ENCODE measurements around the gene TTC5.
"Not testable (repeated sequence)": the region's sequence is repeated elsewhere in the genome, so short reads cannot be mapped to it uniquely, and the experiment has no call there.

The TTC5 gene

GRCh38 chr14:20305265-20306078 is at the start of gene TTC5:
Gene TTC5, minus strand, starts transcription at chr14:20305951. Its CDS starts 14 bp downstream, at chr14:20305937.
- DNase-seq (ENCODE audit: low read depth in 2 of 2), result peak; percentile 69 to 89

GRCh38 chr14:20350860-20351259 is 45.1 kb upstream of the TTC5 start:
- DNase-seq (ENCODE audit: low read depth in 2 of 2), result no peak

- no peak for DNase-seq (ENCODE audit: low read depth in 2 of 2)
Observed at GRCh38 chr14:20350282-20350681, 44.5 kb upstream of the TTC5 start.

GRCh38 chr14:20347747-20348146 is 42.0 kb upstream of the TTC5 start:
- no peak for DNase-seq (ENCODE audit: low read depth in 2 of 2)

- no peak for DNase-seq (ENCODE audit: low read depth in 2 of 2)
Observed at GRCh38 chr14:20346713-20347112, 41.0 kb upstream of the TTC5 start.

- DNase-seq (ENCODE audit: low read depth in 2 of 2), result no peak
Observed at GRCh38 chr14:20345366-20345765, 39.6 kb upstream of the TTC5 start.

GRCh38 chr14:20343862-20344220 is 38.1 kb upstream of the TTC5 start:
- no peak for DNase-seq (ENCODE audit: low read depth in 2 of 2)

- DNase-seq (ENCODE audit: low read depth in 2 of 2), result peak; percentile 69 to 73
Observed at GRCh38 chr14:20343092-20343861, 37.5 kb upstream of the TTC5 start, which contains the start of gene PARP2. Gene PARP2, plus strand, starts transcription at chr14:20343635. Its CDS starts 7 bp downstream, at chr14:20343642.

GRCh38 chr14:20341646-20342045 is 35.9 kb upstream of the TTC5 start:
- DNase-seq (ENCODE audit: low read depth in 2 of 2), result no peak

- DNase-seq (ENCODE audit: low read depth in 2 of 2), result not testable (repeated sequence)
Observed at GRCh38 chr14:20341032-20341431, 35.3 kb upstream of the TTC5 start.

- no peak for DNase-seq (ENCODE audit: low read depth in 2 of 2)
Observed at GRCh38 chr14:20334017-20334416, 28.3 kb upstream of the TTC5 start.

- no peak for DNase-seq (ENCODE audit: low read depth in 2 of 2)
Observed at GRCh38 chr14:20333494-20333841, 27.7 kb upstream of the TTC5 start.

- DNase-seq (ENCODE audit: low read depth in 2 of 2), result no peak
Observed at GRCh38 chr14:20332788-20333493, 27.2 kb upstream of the TTC5 start, which contains the start of gene CCNB1IP1. Gene CCNB1IP1, minus strand, starts transcription at chr14:20333279. Its CDS starts 16,756 bp downstream, at chr14:20316523.

- DNase-seq (ENCODE audit: low read depth in 2 of 2), result no peak
Observed at GRCh38 chr14:20332431-20332787, 26.7 kb upstream of the TTC5 start.

GRCh38 chr14:20331053-20331613 is 25.4 kb upstream of the TTC5 start:
- no peak for DNase-seq (ENCODE audit: low read depth in 2 of 2)

GRCh38 chr14:20329355-20329754 is 23.6 kb upstream of the TTC5 start:
- DNase-seq (ENCODE audit: low read depth in 2 of 2), result no peak

GRCh38 chr14:20328705-20329104 is 23.0 kb upstream of the TTC5 start:
- DNase-seq (ENCODE audit: low read depth in 2 of 2), result no peak

- DNase-seq (ENCODE audit: low read depth in 2 of 2), result no peak
Observed at GRCh38 chr14:20327005-20327869, 21.5 kb upstream of the TTC5 start.

- DNase-seq (ENCODE audit: low read depth in 2 of 2), result no peak
Observed at GRCh38 chr14:20317720-20318119, 12.0 kb upstream of the TTC5 start.

- DNase-seq (ENCODE audit: low read depth in 2 of 2), result no peak
Observed at GRCh38 chr14:20314026-20314425, 8.3 kb upstream of the TTC5 start.

- no peak for DNase-seq (ENCODE audit: low read depth in 2 of 2)
Observed at GRCh38 chr14:20306079-20306423, 300 bp upstream of the TTC5 start.
